GM12891 (cell line): ENCODE results near the gene DEPDC5.

Experiments used
- DNase-seq: peaks from one replicate; pipeline ENCODE4 v3.0.0; 2011; ENCODE audit warnings: low spot score; ENCODE audit not compliant: insufficient read length
- FAIRE-seq: peaks from 2 replicates; lab custom pipeline; 2011; peaks lifted over from hg19 to GRCh38; lab: Jason Lieb, UNC
- PAX5 ChIP-seq: IDR thresholded peaks from 2 replicates; pipeline ENCODE4 v1.6.1; 2011; ENCODE audit warnings: low read length, moderate library complexity, mild to moderate bottlenecking; ENCODE audit not compliant: insufficient read depth, severe bottlenecking
- POLR2A ChIP-seq: IDR thresholded peaks from 2 replicates; pipeline ENCODE4 v1.6.1; 2011; ENCODE audit warnings: low read depth, low read length, control low read depth
- POLR2AphosphoS5 ChIP-seq: IDR thresholded peaks from 2 replicates; pipeline ENCODE4 v1.6.1; 2011; ENCODE audit warnings: low read depth, low read length, control low read depth
- POU2F2 ChIP-seq: IDR thresholded peaks from 2 replicates; pipeline ENCODE4 v1.6.1; 2011; ENCODE audit warnings: low read depth, mild to moderate bottlenecking, control low read depth, low read length, moderate library complexity
- SPI1 ChIP-seq: IDR thresholded peaks from 2 replicates; pipeline ENCODE4 v1.6.1; 2011; ENCODE audit warnings: low read depth, low read length, control low read depth
- TAF1 ChIP-seq: IDR thresholded peaks from 2 replicates; pipeline ENCODE4 v1.6.1; 2011; ENCODE audit warnings: low read depth, low read length, control low read depth

The DEPDC5 gene

GRCh38 chr22:31954535-31955523, 201.0 kb downstream of the DEPDC5 start:
- no peak for FAIRE-seq
- TF ChIP-seq PAX5 (no peak), TAF1 (no peak), POLR2A (no peak), POU2F2 (no peak), SPI1 (no peak), POLR2AphosphoS5 (no peak)
- DNase-seq, result no peak

GRCh38 chr22:31956360-31956759, 202.5 kb downstream of the DEPDC5 start:
- TF ChIP-seq PAX5 (no peak), SPI1 (no peak), POU2F2 (no peak), POLR2AphosphoS5 (no peak), POLR2A (no peak), TAF1 (no peak)
- no peak for FAIRE-seq
- DNase-seq, result no peak
